ENCODE results near the gene XAB2.

XAB2 gene

DNA sequence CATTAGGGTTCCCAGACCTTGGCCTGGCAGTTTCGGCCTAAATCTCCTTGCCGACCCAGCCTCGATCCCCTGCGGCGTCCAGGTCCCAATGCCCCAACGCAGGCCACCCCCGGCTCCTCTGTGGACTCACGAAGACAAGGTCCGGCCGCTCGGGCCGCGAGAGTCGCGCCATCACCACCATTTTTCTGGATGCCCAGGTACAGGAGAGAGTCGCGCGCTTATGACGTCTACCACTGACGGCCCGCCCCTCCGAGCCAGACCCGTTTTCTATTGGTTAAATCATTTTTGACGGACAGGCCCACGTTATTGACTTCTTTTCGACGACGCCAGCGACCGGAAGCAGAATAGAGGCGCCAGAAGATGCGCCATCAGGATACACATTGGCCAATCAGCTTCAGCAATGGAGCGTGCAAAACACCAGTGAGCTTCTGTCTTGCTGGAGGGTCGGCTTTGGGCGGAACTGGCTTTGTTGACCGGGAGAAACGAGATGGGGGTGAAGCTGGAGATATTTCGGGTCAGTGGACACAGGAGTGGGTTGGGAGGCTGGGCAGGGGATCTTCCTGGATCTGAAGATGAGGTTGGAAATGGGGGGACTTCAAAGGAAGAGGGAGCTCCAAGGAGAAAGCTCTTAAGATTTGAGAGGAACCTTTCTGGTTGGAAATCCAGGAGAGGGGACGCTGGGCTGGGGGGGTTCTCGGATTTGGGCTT lies at the start of gene XAB2, which contains the start of gene PET100:
Gene XAB2 (minus strand): TSS at position 199 of the 708 bp plus-strand sequence. CDS start 18 bp downstream, at position 181.
Gene PET100 (plus strand): TSS at position 447 of the 708 bp plus-strand sequence. CDS start 41 bp downstream, at position 488.
- DNase-seq = peak; percentile 99

DNA sequence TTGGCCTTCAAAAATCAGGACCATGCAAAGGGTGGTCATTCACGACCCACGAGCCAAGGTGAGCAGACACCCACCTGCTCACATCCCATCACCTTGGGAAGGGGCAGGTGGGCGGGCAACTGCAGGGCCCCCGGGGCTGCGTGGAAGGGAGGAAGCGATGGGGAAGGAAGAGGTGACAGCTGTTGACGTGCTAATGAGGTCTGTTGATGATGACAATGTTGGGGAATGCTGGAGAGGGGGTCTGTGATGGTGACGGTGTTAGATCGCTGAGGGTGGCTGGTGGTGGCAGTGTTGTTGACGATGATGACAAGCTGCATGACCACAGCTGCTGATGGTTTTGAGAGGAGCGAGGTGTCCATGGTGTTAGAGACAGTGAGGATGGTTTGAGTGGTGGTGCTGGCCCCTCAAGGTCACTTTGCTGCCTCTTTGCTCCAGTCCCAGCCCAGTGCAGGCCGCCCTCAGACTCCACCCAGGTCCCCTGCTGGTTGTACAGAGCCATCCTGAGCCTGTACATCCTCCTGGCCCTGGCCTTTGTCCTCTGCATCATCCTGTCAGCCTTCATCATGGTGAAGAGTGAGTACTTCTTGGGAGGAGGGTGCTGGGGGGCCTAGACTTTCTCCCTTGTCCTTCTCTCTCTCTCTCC lies 48.4 kb upstream of the XAB2 start:
- no peak for DNase-seq

DNA sequence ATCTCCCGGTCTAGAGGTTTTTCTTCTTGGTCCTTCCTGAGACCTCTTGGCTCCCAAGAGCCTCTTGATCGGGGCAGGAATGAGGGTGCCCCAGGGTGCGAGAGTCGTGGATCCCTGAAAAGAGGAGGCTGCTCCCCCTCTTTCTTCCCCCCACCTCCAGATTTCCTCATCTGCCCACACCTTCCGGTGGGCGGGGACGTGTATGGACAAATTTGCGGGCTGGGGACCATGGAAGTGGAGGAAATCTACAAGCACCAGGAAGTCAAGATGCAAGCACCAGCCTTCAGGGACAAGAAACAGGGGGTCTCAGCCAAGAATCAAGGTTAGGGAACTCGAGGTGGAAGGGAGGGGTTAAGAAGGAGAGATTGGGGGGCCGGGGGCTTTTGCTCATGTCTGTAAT lies 47.5 kb upstream of the XAB2 start, which contains the start of gene MCEMP1:
Gene MCEMP1 (plus strand): TSS at position 237 of the 400 bp plus-strand sequence. CDS start 31 bp downstream, at position 268.
- no peak for DNase-seq

DNA sequence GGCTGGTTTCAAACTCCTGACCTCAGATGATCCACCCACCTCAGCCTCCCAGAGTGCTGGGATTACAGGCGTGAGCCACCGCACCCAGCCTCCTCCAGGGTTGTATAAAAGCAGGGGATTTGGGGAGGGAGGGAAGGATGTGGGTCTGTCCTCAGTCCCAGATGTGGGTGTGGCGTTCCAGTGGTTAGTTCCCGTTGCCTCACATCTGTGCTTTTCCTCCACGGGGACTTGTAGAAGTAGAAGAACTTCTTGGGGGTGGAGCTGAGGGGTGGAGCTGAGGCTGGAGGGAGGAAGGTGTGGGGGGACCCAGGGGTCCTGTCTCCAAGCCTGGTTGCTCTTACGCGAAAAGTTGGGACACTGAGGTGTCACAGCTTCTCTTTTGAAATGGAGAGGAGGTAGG lies 47.0 kb upstream of the XAB2 start:
- DNase-seq = no peak

DNA sequence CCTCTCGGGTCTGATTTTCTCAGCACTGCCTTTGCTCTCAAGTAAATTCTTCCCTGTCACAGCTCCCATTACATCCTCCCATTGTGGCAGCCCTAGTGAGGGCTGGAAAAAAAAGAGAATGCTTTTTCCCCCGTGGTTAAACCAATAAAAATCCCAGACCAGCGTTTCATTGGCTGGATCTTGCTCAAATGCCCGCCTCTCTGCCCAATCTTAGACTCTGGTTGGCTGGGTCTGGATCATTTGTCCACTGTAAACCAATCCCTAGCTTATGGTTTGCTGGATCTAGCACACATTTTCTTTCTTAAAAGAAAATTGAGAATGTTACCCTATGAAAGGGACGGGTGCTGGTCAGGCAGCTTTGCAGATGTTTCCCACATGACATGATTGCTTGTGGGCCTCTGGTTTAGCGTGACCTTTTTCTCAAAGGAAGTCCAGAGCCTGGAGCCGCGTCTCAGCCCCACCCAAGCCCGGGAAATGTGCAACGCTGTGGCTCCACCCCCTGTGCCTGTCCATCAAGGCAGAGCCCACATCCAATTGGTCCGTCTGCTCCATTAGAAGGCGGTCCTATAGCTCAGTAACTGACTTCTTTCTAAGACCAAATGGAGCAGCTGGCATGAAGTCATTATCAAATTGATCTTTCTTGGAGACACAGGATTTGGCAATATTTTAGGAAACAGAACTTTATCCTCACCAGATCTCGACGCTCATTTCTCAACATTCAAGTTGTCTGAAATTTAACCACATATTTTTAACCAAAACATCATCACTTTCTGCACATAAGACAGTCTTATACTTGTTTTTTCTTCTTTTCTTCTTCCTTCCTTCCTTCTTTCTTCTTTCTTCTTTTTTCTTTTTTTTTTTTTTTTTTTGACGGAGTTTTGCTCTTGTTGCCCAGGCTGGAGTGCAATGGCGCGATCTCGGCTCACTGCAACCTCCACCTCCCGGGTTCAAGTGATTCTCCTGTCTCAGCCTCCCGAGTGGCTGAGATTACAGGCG lies 45.0 kb upstream of the XAB2 start:
- DNase-seq = peak; percentile 48

DNA sequence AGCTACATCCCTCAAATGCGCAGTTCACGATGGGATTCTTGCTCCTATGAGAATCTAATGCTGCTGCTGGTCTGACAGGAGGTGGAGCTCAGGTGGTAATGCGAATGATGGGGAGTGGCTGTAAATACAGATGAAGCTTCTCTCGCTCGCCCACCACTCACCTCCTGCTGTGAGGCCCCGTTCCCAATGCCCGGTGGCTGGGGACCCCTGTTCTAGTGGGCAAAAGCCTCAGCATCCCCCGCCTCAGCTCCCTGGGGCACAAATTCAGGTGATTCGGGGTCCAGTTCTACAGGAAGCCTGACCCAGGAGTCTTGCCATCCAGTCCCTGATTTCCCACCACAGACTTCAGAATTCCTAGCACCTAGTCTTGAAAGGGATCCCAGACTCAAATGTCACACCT lies 43.2 kb upstream of the XAB2 start:
- no peak for DNase-seq

DNA sequence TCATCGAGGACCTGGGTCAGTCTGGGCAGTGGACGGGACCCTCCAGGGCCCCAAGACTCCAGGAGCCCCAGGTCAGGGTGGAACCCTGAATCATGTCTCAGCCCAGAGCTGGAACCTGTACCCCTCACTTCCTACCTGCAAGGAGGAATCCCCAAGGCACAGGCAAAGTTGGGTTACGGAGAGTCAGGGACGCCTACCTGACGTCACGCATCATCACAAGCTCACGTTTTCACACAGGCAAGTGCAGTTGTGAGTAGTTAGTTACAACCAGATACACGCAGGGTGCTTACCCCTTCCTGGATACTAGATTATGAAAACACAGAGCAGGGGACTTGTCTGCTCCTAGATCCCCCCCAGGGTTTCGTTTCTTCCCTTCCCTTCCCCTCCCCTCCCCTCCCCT lies 41.4 kb upstream of the XAB2 start:
- DNase-seq = no peak

DNA sequence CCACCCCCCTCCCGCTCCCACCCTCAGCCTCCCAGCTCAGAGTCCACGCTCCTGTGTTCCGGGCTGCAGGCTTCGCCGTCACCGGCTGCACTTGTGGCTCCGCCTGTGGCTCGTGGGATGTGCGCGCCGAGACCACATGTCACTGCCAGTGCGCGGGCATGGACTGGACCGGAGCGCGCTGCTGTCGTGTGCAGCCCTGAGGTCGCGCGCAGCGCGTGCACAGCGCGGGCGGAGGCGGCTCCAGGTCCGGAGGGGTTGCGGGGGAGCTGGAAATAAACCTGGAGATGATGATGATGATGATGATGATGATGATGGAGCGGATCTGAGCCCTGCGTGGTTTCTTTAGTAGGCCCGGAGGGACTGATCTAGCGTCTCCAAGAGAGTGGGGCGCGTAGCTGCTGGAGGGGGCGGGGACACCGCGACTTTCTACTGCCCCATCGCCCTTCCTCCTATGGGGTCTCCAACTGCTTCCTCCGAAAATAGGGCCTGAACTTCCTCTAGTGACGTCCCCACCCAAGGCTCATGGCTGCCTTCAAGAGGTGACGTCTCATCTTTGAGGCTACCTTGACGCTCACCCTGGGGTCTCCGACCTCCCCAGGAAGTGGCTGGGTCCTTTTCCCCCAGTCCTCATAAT lies 40.9 kb upstream of the XAB2 start:
- no peak for DNase-seq

DNA sequence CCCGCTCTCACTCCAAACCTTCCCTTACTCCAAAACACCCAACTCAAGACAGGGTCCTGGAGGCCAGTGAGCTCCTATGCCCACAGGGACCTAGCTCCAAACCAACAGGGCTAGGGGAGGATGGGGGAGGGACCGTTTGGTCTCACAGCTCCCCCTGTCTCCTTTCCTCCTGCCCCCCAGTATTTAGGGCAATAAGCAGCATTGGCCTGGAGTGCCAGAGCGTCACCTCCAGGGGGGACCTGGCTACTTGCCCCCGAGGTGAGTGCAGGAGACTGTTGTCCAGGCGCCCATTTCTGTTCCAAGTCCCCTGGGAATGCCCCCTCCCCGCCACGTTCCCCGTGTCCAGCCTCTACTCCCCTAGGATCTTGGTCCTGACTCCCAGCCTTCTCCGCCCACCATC lies 40.3 kb upstream of the XAB2 start:
- DNase-seq = no peak

DNA sequence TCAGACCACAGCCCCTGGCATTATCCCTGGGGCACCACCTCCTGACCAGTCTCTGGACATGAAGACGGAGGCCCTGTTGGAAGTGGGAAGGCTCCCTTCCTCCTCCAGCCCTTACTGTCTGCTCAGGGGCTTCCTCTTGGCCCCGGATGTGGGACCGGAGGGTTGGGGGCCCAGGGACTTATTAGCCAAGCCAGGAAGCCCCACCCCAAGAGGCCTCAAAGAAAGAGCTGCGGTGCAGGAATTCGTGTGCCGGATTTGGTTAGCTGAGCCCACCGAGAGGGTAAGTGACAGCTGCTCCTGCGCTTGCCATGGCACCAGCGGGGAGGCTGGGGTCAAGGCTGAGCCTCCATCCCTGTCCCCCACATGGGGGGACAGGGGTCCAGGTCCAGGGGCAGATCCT lies 39.5 kb upstream of the XAB2 start, which contains the start of gene RETN:
Gene RETN (plus strand): TSS at position 208 of the 400 bp plus-strand sequence. CDS start 278 bp downstream, outside the sequence.
- no peak for DNase-seq

DNA sequence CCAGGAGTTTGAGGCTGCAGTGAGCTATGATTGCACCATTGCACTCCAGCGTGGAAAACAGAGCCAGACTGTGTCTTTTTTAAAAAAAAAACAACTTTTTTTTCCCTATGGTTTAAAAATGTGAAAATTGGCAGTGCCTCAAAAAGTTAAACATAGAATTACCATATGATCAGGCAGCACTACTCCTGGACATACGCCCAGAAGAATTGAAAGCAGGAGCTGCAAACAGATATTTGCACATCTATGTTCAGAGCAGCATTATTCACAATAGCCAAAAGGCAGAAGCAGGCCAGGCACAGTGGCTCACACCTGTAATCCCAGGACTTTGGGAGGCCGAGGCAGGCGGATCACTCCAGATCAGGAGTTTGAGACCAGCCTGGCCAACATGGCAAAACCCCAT lies 35.7 kb upstream of the XAB2 start:
- no peak for DNase-seq

DNA sequence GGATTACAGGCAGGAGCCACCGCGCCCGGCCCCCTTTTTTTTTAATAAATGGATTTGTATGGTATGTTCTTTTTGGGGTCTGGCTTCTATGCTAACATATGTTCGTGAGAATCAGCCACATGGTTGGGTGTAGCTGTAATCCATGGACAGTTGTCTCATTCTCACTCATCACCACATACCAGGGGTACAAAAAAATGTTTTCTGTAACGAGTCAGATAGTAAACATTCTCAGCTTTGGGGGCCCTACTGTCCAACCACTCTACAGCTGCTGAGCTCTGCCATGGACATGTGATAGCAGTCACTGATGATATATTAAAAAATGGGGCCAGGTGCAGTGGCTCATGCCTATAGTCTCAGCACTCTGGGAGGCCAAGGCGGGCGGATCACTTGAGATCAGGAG lies 34.4 kb upstream of the XAB2 start:
- no peak for DNase-seq

DNA sequence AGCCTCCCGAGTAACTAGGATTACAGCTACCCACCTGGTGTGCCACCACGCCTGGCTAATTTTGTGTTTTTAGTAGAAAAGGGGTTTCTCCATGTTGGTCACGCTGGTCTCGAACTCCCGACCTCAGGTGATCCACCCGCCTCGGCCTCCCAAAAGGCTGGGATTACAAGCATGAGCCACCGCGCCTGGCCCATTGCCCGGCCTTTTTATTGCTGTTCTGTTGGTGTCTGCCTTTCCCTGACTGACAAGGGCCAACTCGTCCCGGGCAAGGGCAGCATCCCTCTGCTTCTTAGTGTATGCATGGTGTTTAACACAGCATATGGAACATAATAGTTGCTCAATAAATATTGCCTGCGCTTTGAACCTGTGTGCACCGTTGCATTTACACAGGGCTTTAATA lies 33.3 kb upstream of the XAB2 start:
- DNase-seq = no peak

DNA sequence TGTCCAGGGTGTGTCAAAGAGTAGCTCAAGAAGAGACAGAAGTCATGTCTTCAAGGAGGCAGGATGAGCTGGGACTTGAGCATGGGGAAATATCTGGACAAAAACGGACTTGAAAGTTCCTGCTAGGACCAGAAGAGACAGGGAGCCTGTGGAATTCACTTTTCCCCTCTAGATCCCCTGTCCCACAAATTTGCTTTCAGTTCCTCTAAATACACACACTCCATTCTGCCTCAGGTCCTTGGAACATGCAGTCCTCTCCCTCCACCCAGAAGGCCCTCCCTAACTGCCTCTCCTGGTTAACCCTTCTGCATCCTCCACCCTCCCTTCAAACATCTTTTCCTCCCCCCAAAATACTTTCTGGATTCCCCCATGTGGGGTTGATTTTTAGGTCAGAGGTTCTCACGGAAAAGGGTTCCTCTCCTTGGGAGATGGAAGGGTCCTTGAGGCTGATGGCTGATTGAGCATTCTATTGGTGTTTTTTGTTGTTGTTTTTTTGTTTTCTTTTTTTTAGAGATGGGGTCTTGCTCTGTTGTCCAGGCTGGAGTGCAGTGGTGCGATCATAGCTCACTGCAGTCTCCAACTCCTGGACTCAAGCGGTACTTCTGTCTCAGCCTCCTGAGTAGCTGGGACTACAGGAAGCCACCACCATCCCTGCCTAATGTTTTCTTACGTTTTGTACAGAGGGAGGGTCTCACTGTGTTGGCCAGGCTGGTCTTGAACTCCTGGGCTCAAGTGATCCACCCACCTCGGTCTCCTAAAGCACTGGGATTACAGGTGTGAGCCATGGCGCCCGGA lies 32.6 kb upstream of the XAB2 start:
- DNase-seq = no peak

DNA sequence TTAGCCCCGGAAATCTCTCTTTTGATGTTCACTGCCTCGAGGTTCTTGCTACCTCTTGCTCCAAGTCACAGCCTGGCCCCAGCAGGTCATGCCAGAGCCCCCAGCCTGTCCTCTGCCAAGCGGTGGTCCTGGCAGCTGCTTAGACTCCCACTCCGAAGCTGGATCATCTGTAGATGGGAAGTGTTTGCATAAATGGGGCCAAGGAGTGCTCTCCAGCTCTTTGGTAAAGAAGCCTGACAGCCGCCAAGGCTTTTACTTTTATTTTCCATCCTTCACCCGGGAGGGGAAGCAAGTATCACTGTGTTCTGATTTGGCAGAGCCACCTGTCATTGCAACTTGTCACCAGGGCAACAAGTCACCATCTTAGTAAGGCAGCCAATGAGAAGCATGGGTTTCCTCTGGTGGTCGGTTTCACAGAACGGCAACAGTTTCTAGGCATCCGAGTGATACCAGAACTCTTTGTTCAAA lies 28.9 kb upstream of the XAB2 start:
- peak; percentile 75 for DNase-seq

DNA sequence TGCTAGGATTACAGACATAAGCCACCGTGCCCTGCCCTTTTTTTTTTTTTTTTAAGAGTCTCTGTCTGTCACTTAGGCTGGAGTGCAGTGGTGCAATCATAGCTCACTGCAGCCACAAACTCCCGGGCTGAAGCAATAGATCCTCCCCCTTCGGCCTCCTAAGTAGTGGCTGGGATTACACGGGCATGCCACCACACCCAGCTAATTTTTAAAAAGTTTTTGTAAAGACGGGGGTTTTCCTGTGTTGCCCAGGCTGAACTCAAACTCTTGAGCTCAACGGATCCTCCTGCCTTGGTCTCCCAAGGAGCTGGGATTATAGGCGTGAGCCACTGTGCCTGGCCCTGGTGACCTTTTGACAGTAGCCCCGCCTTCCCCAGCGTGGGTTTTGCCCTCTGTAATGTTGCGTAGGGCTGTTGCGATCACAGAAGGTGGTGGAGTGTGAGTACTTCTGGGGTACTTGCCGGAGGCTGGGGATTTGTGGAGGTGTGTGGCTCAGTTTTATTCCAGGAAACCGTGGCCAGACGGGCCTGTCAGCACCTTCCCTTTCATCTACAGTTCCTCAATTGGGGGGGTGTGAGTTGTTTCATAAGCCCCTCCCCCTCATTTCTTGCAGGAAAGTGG lies 27.9 kb upstream of the XAB2 start:
- no peak for DNase-seq

DNA sequence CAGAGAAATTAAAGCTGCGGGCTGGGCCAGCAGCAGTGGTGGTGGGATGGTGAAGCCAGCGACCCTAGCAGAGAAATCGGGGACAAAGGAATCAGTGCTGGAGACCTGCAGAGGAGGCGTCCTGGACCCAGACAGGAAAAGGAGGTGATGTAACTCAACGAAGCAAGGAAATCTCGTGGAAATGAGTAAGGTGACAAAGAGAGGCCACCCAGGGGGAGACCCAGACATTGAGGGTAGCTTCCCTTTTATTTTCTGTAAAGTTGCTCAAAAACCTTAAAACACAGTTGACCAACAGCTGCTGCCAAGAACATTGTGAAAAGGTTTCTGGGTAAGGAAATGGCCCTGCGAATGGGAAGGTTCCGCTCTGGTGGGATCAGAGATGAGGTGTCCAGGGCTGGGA lies 26.2 kb upstream of the XAB2 start:
- no peak for DNase-seq

DNA sequence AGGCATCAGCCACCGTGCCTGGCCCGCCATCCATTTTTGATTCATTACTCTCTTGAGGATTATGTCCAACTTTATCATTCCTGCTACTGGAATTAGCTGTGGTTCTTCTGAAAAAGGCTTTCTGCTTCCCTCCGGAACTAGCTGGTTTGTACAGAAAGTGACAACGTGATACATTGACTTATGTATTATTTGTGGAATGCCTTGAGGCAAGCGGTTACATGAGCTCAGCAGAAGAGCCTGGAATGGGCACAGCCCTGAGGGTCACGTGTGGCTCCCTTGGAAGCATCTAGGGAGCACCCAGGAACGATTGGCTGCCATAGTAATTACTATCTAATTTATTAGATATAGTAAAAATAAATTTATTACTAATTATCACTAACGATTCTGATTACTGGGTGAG lies 25.1 kb upstream of the XAB2 start:
- no peak for DNase-seq

DNA sequence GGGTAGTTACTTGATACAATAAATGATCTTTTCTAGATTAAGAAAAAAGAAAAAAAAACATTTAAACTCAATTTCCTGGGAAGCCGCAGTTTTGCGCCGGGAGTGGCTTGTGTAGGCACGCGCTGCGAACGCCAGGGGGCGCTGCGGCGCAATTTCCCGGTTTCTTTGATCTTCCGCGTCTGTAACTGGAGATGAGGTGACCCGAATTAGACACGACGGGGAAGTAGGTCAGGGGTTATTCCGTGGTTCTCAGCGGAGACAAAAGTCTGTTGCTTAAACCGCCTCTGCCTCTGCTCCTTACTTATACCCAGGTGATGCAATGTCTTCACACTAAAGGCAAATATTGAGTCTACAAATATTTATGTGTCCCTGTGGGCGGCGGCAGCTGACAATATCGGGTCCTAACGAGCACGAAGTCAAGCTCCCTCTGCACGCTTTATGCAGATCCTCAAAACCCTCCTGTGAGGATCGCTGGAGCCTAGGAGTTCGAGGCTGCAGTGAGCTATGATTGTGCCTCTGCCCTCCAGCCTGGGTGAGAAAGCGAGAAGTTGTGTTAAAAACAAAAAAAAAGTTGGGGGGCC lies 22.8 kb upstream of the XAB2 start:
- DNase-seq = peak; percentile 89

DNA sequence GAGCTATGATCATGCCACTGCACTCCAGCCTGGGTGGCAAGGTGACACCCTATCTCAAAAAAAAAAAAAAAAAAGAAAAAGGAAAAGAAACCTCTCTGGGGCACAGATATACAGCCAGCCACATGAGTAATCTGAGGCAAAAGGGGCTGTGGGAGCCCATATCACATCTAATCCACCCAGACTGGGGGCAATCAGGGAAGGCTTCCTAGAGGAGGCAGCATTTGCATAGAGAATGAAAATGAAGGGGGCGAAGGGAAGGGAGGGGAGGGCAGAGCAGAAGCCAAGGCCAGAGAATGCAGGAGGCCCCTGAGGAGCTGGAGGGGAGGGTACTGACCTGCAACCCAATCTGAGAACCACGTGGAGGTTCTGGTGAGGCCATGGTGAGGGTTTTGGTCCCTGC lies 20.8 kb upstream of the XAB2 start:
- DNase-seq = no peak
